BJ (cell line): ENCODE results near the gene TCP11L1. TPM values are rescaled to one million over a fixed set of nuclear protein-coding genes. Genes with fewer than 3 reads are reported as not detected.

Experiments
- CTCF ChIA-PET: fragments of 350-600 bp; formaldehyde crosslinking; extraction: SDS; loops from one replicate; lab custom pipeline; 2021; ENCODE audit warnings: antibody characterized with exemption, inconsistent platforms; lab: Yijun Ruan, JAX
- POLR2A ChIA-PET: fragments of 300-600 bp; sonication (Branson Sonifier 250); formaldehyde crosslinking; extraction: SDS; loops from one replicate; lab custom pipeline; 2021; ENCODE audit warnings: antibody characterized with exemption; lab: Charles Lee
- DNase-seq: peaks from one replicate; pipeline ENCODE4 v3.0.0-alpha.2; 2011; ENCODE audit warnings: low read depth
- H3K27me3 ChIP-seq: 2 replicates; pipeline ENCODE4 v1.6.0; 2011; ENCODE audit warnings: low read length; ENCODE audit not compliant: control insufficient read depth, insufficient read depth
- H3K36me3 ChIP-seq: 2 replicates; pipeline ENCODE4 v1.5.1; 2011; ENCODE audit warnings: low read length; ENCODE audit not compliant: control insufficient read depth, insufficient read depth
- H3K4me3 ChIP-seq: 2 replicates; pipeline ENCODE4 v1.5.1; 2011; ENCODE audit warnings: low read depth, mild to moderate bottlenecking, control low read depth, low read length
- CTCF ChIP-seq: IDR thresholded peaks from 2 replicates; pipeline ENCODE4 v1.5.1; 2011; ENCODE audit warnings: low read depth, mild to moderate bottlenecking, control low read depth, inconsistent platforms, low read length, moderate library complexity; ENCODE audit not compliant: insufficient read depth
- polyA plus RNA-seq: library from polyadenylated mRNA; depleted of rRNA; stranded (reverse); fragments of >200 nt; gene quantifications from 2 replicates; pipeline ENCODE4 v1.2.3, GENCODE V29; 2011

Gene TCP11L1
- polyA plus RNA-seq, 1 experiment, result 20.2 TPM

GRCh38 chr11:33065445-33066178, 26.2 kb downstream of the TCP11L1 start:
- H3K27me3 ChIP-seq, result no peaks in the 10 kb centered on the region
- no peak overlapping the region for H3K4me3 ChIP-seq
- no peak for DNase-seq
- H3K36me3 ChIP-seq, result peaks cover 20% of the 10 kb centered on the region
- peak; percentile 94 for TF ChIP-seq CTCF
- CTCF ChIA-PET, result interaction anchor here (0.6 to 9.2 kb wide), 34 partner anchors 9 to 256 kb away, joined by 3 to 119 read pairs (median 4); partner anchors contain the start of genes DEPDC7 and TCP11L1
- POLR2A ChIA-PET, result interaction anchor here (0.6 kb wide), 1 partner anchor 232 kb away, joined by 3 read pairs; no protein-coding TSS in a partner anchor

GRCh38 chr11:33067294-33067693, 27.9 kb downstream of the TCP11L1 start:
- DNase-seq, result no peak
- no peaks in the 10 kb centered on the region for H3K27me3 ChIP-seq
- POLR2A ChIA-PET, result no interaction called here
- no peak overlapping the region for H3K4me3 ChIP-seq
- CTCF ChIA-PET, result interaction anchor here (1.0 to 9.2 kb wide), 5 partner anchors 86 to 173 kb away, joined by 4 to 119 read pairs (median 8); no protein-coding TSS in a partner anchor
- TF ChIP-seq CTCF, result no peak
- peaks cover 21% of the 10 kb centered on the region for H3K36me3 ChIP-seq

GRCh38 chr11:33068611-33069340, 29.4 kb downstream of the TCP11L1 start:
- no peak for TF ChIP-seq CTCF
- POLR2A ChIA-PET, result no interaction called here
- H3K27me3 ChIP-seq, result no peaks in the 10 kb centered on the region
- no peak for DNase-seq
- peaks cover 26% of the 10 kb centered on the region for H3K36me3 ChIP-seq
- H3K4me3 ChIP-seq, result no peak overlapping the region
- CTCF ChIA-PET, result interaction anchor here (0.6 to 9.2 kb wide), 4 partner anchors 10 to 174 kb away, joined by 3 to 119 read pairs (median 3); no protein-coding TSS in a partner anchor

GRCh38 chr11:33072465-33072864, 33.1 kb downstream of the TCP11L1 start:
- Histone ChIP-seq H3K4me3 (no peak overlapping the region), H3K36me3 (peaks cover 24% of the 10 kb centered on the region), H3K27me3 (no peaks in the 10 kb centered on the region)
- ChIA-PET CTCF (interaction anchor here (0.7 to 1.1 kb wide), 2 partner anchors 9 to 113 kb away, joined by 3 read pairs; no protein-coding TSS in a partner anchor), POLR2A (interaction anchor here (0.6 kb wide), 1 partner anchor 33 kb away, joined by 3 read pairs; no protein-coding TSS in a partner anchor)
- no peak for TF ChIP-seq CTCF
- DNase-seq, result no peak

GRCh38 chr11:33083918-33084317, 44.5 kb downstream of the TCP11L1 start:
- no peak for TF ChIP-seq CTCF
- CTCF ChIA-PET, result interaction anchor here (0.7 kb wide), 1 partner anchor 18 kb away, joined by 3 read pairs; no protein-coding TSS in a partner anchor
- no peaks in the 10 kb centered on the region for H3K27me3 ChIP-seq
- POLR2A ChIA-PET, result no interaction called here
- H3K36me3 ChIP-seq, result no peaks in the 10 kb centered on the region; the same call in none of the 2 replicates
- no peak overlapping the region for H3K4me3 ChIP-seq
- no peak for DNase-seq
